H9 (cell line): Measurements from ENCODE around the gene CCDC92. TPM values are rescaled to one million over a fixed set of nuclear protein-coding genes. Genes with fewer than 3 reads are reported as not detected.

Experiments
- DNase-seq: peaks from one replicate; pipeline ENCODE4 v3.0.0-alpha.2; 2017
- H2AFZ ChIP-seq: one replicate; pipeline ENCODE4 v1.6.1; 2013; ENCODE audit warnings: mild to moderate bottlenecking, low read length, control low read depth, moderate library complexity
- H2AK5ac ChIP-seq: 2 replicates; pipeline ENCODE4 v1.6.1; 2013; ENCODE audit warnings: low read length, control low read depth, mixed read lengths; ENCODE audit not compliant: insufficient read length
- H2BK120ac ChIP-seq: one replicate; pipeline ENCODE4 v1.6.1; 2013; ENCODE audit warnings: low read depth, mild to moderate bottlenecking, low read length, control low read depth, inconsistent platforms; ENCODE audit not compliant: poor library complexity, severe bottlenecking
- H2BK12ac ChIP-seq: 2 replicates; pipeline ENCODE4 v1.6.1; 2013; ENCODE audit warnings: low read length, control low read depth, mixed read lengths, low read depth; ENCODE audit not compliant: insufficient read length
- H2BK15ac ChIP-seq: 2 replicates; pipeline ENCODE4 v1.6.1; 2013; ENCODE audit warnings: low read depth, low read length, control low read depth
- H2BK20ac ChIP-seq: one replicate; pipeline ENCODE4 v1.6.1; 2013; ENCODE audit warnings: low read depth, mild to moderate bottlenecking, low read length, control low read depth, inconsistent platforms; ENCODE audit not compliant: poor library complexity, severe bottlenecking
- H2BK5ac ChIP-seq: 2 replicates; pipeline ENCODE4 v1.6.1; 2013; ENCODE audit warnings: low read length, control low read depth, mixed read lengths; ENCODE audit not compliant: insufficient read length
- H3K14ac ChIP-seq: 2 replicates; pipeline ENCODE4 v1.6.1; 2013; ENCODE audit warnings: low read length, control low read depth; ENCODE audit not compliant: insufficient read depth
- H3K18ac ChIP-seq: 2 replicates; pipeline ENCODE4 v1.6.1; 2013; ENCODE audit warnings: low read depth, mild to moderate bottlenecking, mixed read lengths, low read length, control low read depth; ENCODE audit not compliant: insufficient read length
- H3K23ac ChIP-seq: 2 replicates; pipeline ENCODE4 v1.6.1; 2013; ENCODE audit warnings: low read length, control low read depth, mixed read lengths, low read depth; ENCODE audit not compliant: insufficient read length
- H3K23me2 ChIP-seq: 2 replicates; pipeline ENCODE4 v1.6.1; 2013; ENCODE audit warnings: low read depth, mild to moderate bottlenecking, mixed read lengths, low read length, control low read depth; ENCODE audit not compliant: insufficient read length, poor library complexity, severe bottlenecking
- H3K27ac ChIP-seq: 2 replicates; pipeline ENCODE4 v1.5.1; 2013; ENCODE audit warnings: low read length, control low read depth, mixed read lengths, low read depth; ENCODE audit not compliant: insufficient read length
- H3K27me3 ChIP-seq: 2 replicates; pipeline ENCODE4 v1.6.1; 2013; ENCODE audit warnings: low read length, control low read depth, inconsistent platforms; ENCODE audit not compliant: insufficient read depth
- H3K4ac ChIP-seq: 2 replicates; pipeline ENCODE4 v1.6.1; 2013; ENCODE audit warnings: low read depth, mild to moderate bottlenecking, control low read depth, inconsistent platforms, low read length, moderate library complexity
- H3K4me1 ChIP-seq: 2 replicates; pipeline ENCODE4 v1.6.1; 2013; ENCODE audit warnings: low read length, control low read depth, inconsistent platforms; ENCODE audit not compliant: insufficient read depth
- H3K4me2 ChIP-seq: 2 replicates; pipeline ENCODE4 v1.6.1; 2013; ENCODE audit warnings: low read length, control low read depth, mixed read lengths; ENCODE audit not compliant: insufficient read length, insufficient read depth
- H3K56ac ChIP-seq: 2 replicates; pipeline ENCODE4 v1.6.1; 2013; ENCODE audit warnings: low read depth, mild to moderate bottlenecking, mixed read lengths, low read length, control low read depth; ENCODE audit not compliant: insufficient read length
- H3K79me1 ChIP-seq: 2 replicates; pipeline ENCODE4 v1.6.1; 2013; ENCODE audit warnings: low read depth, mild to moderate bottlenecking, moderate library complexity, low read length, control low read depth, inconsistent platforms; ENCODE audit not compliant: insufficient read depth, poor library complexity, severe bottlenecking
- H3K79me2 ChIP-seq: 2 replicates; pipeline ENCODE4 v1.6.1; 2013; ENCODE audit warnings: low read length, control low read depth, inconsistent platforms; ENCODE audit not compliant: insufficient read depth
- H3K9ac ChIP-seq: 2 replicates; pipeline ENCODE4 v1.6.1; 2013; ENCODE audit warnings: low read length, control low read depth, mixed read lengths; ENCODE audit not compliant: insufficient read length; ENCODE audit errors: extremely low read depth
- H3K9me3 ChIP-seq: one replicate; pipeline ENCODE4 v1.6.1; 2013; ENCODE audit warnings: low read depth, low read length, inconsistent platforms; ENCODE audit not compliant: control insufficient read depth
- H3T11ph ChIP-seq: one replicate; pipeline ENCODE4 v1.6.1; 2013; ENCODE audit warnings: mild to moderate bottlenecking, low read length, control low read depth, inconsistent platforms
- H4K20me1 ChIP-seq: one replicate; pipeline ENCODE4 v1.6.1; 2013; ENCODE audit not compliant: control insufficient read depth, insufficient read length, insufficient read depth
- H4K5ac ChIP-seq: 2 replicates; pipeline ENCODE4 v1.6.1; 2013; ENCODE audit warnings: low read depth, mild to moderate bottlenecking, mixed read lengths, low read length, control low read depth; ENCODE audit not compliant: insufficient read length
- H4K8ac ChIP-seq: replicated peaks from 2 replicates; pipeline ENCODE4 v1.6.1; 2013; ENCODE audit warnings: low read length, control low read depth, mixed read lengths, low read depth; ENCODE audit not compliant: insufficient read length
- H4K91ac ChIP-seq: 2 replicates; pipeline ENCODE4 v1.6.1; 2013; ENCODE audit warnings: low read depth, mild to moderate bottlenecking, moderate library complexity, mixed read lengths, low read length, control low read depth; ENCODE audit not compliant: insufficient read length
- H3K27ac Mint-ChIP-seq, 3 experiments: 2 replicates in 2 of 3; 3 replicates in 1 of 3; pipeline ENCODE4 v1.8.0; 2020 to 2021; ENCODE audit warnings: mixed read lengths in 3 of 3, mild to moderate bottlenecking in 1 of 3, moderate library complexity in 1 of 3
- H3K27me3 Mint-ChIP-seq: 2 replicates; pipeline ENCODE4 v1.8.0; 2021; ENCODE audit warnings: low read depth, mild to moderate bottlenecking, moderate library complexity, mixed read lengths
- H3K36me3 Mint-ChIP-seq, 3 experiments: 2 replicates in 2 of 3; 3 replicates in 1 of 3; pipeline ENCODE4 v1.8.0; 2020 to 2021; ENCODE audit warnings: low read depth in 3 of 3, mixed read lengths in 3 of 3; ENCODE audit not compliant: insufficient read depth in 1 of 3
- H3K4me1 Mint-ChIP-seq, 2 experiments: 2 replicates each; pipeline ENCODE4 v1.8.0; 2020; ENCODE audit warnings: mixed read lengths in 2 of 2
- H3K4me3 Mint-ChIP-seq, 2 experiments: 2 replicates in 1 of 2; 3 replicates in 1 of 2; pipeline ENCODE4 v1.8.0; 2020 to 2021; ENCODE audit warnings: mild to moderate bottlenecking in 2 of 2, mixed read lengths in 2 of 2, moderate library complexity in 1 of 2
- H3K9me3 Mint-ChIP-seq, 2 experiments: 2 replicates in 1 of 2; 3 replicates in 1 of 2; pipeline ENCODE4 v1.8.0; 2020; ENCODE audit warnings: mild to moderate bottlenecking in 2 of 2, mixed read lengths in 2 of 2, moderate library complexity in 1 of 2
- total RNA-seq: library from RNA; stranded (reverse); gene quantifications from 2 replicates; pipeline ENCODE4 v1.2.1, GENCODE V29; 2021
- TF ChIP-seq, protein P1 (sequence below): fragments of 200-600 bp; sonication (generic); conservative IDR thresholded peaks from 3 replicates; pipeline ENCODE4 v1.8.0; 2021; ENCODE audit warnings: antibody characterized with exemption, mild to moderate bottlenecking

The CCDC92 gene
- total RNA-seq, 1 experiment from 2014 or later = 1.3 TPM

DNA sequence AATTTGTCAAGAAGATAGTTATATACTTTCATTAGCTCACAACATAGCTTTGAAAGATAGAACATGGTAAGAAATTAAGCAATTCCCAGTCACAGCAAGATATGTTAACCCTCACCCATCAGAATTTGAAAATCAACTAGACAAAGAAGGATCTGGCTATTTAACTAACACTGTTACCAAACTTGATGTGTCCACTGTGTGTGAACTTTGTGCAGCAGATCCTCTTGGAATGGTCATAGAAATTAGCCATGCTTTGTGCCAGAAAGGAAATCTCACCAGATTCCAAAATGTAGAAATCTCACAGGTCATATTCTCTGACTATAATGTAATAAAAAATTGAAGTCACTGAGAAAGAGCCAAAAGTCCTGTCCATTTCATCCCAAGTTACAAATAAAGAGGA, 46.5 kb upstream of the CCDC92 start:
- Histone ChIP-seq H3K18ac (no peak overlapping the region), H3K79me1 (no peaks in the 10 kb centered on the region), H2BK20ac (no peak overlapping the region), H3K79me2 (no peaks in the 10 kb centered on the region), H3K9me3 (no peaks in the 10 kb centered on the region), H4K8ac (no peak overlapping the region), H3K4me2 (no peak overlapping the region), H4K91ac (no peak overlapping the region), H2AFZ (no peak overlapping the region), H3K27ac (no peak overlapping the region), H3K9ac (no peak overlapping the region), H2BK5ac (no peak overlapping the region), H2AK5ac (no peak overlapping the region), H3T11ph (no peak overlapping the region), H2BK120ac (no peak overlapping the region), H3K14ac (no peak overlapping the region), H2BK12ac (no peak overlapping the region), H3K4me1 (no peaks in the 10 kb centered on the region), H4K20me1 (no peaks in the 10 kb centered on the region), H2BK15ac (no peak overlapping the region), H3K4ac (no peak overlapping the region), H3K23ac (no peak overlapping the region), H3K23me2 (no peaks in the 10 kb centered on the region), H3K56ac (no peak overlapping the region), H4K5ac (no peak overlapping the region), H3K27me3 (no peaks in the 10 kb centered on the region)
- Mint-ChIP-seq H3K4me3 (no peak overlapping the region), H3K4me1 (peaks cover 0 to 4% of the 10 kb centered on the region in 2 experiments; a peak in 1 of 4 replicates), H3K27me3 (peaks cover 2% of the 10 kb centered on the region; the same call in 1 of the 2 replicates), H3K27ac (no peak overlapping the region), H3K36me3 (no peaks in the 10 kb centered on the region), H3K9me3 (peaks cover 0 to 3% of the 10 kb centered on the region in 2 experiments; a peak in 3 of 5 replicates)
- DNase-seq = no peak
- TF ChIP-seq, protein P1, sequence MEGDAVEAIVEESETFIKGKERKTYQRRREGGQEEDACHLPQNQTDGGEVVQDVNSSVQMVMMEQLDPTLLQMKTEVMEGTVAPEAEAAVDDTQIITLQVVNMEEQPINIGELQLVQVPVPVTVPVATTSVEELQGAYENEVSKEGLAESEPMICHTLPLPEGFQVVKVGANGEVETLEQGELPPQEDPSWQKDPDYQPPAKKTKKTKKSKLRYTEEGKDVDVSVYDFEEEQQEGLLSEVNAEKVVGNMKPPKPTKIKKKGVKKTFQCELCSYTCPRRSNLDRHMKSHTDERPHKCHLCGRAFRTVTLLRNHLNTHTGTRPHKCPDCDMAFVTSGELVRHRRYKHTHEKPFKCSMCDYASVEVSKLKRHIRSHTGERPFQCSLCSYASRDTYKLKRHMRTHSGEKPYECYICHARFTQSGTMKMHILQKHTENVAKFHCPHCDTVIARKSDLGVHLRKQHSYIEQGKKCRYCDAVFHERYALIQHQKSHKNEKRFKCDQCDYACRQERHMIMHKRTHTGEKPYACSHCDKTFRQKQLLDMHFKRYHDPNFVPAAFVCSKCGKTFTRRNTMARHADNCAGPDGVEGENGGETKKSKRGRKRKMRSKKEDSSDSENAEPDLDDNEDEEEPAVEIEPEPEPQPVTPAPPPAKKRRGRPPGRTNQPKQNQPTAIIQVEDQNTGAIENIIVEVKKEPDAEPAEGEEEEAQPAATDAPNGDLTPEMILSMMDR = no peak
